Mesodermal cell (in vitro differentiated cells): ENCODE data around the gene OPTC.

Experiments used
- H3K27ac ChIP-seq: 2 replicates; pipeline ENCODE4 v1.7.0; 2013; ENCODE audit warnings: mild to moderate bottlenecking, low read depth, low read length, moderate library complexity; ENCODE audit not compliant: severe bottlenecking
- H3K36me3 ChIP-seq: 2 replicates; pipeline ENCODE4 v1.7.1; 2013; ENCODE audit warnings: mild to moderate bottlenecking, low read length, moderate library complexity; ENCODE audit not compliant: control insufficient read depth, insufficient read depth
- H3K4me1 ChIP-seq: one replicate; pipeline ENCODE4 v1.7.1; 2013; ENCODE audit warnings: mild to moderate bottlenecking, low read length; ENCODE audit not compliant: insufficient read depth, control insufficient read depth, poor library complexity, severe bottlenecking
- H3K4me3 ChIP-seq: 2 replicates; pipeline ENCODE4 v1.7.0; 2013; ENCODE audit warnings: low read length, control low read depth, mild to moderate bottlenecking; ENCODE audit not compliant: insufficient read depth, poor library complexity, severe bottlenecking; ENCODE audit errors: extremely low read depth
- H3K9me3 ChIP-seq: 2 replicates; pipeline ENCODE4 v1.7.1; 2013; ENCODE audit warnings: mild to moderate bottlenecking, low read length, moderate library complexity; ENCODE audit not compliant: control insufficient read depth
- WGBS, 2 experiments: methylation state at CpG; one replicate each; pipeline ENCODE4 v1.1.5; 2013; ENCODE audit warnings: missing lambda C conversion rate in 2 of 2; ENCODE audit not compliant: insufficient coverage in 2 of 2; 5-methylcytosine and 5-hydroxymethylcytosine counted together

OPTC gene

GRCh38 chr1:203524152-203524551 is 30.2 kb downstream of the OPTC start:
- Histone ChIP-seq H3K4me3 (no peak overlapping the region), H3K27ac (peak overlapping the region; percentile 18), H3K4me1 (peaks cover 35% of the 10 kb centered on the region), H3K36me3 (no peaks in the 10 kb centered on the region), H3K9me3 (no peaks in the 10 kb centered on the region)
- WGBS, 2 experiments, result 85 to 92% methylated on average over 3 of the region's 4 CpGs

GRCh38 chr1:203524824-203525223 is 30.9 kb downstream of the OPTC start:
- WGBS, 2 experiments, result 82 to 92% methylated on average over 3 of the region's 4 CpGs
- H3K27ac ChIP-seq, result no peak overlapping the region
- no peaks in the 10 kb centered on the region for H3K36me3 ChIP-seq
- H3K4me1 ChIP-seq, result peaks cover 31% of the 10 kb centered on the region
- no peak overlapping the region for H3K4me3 ChIP-seq
- no peaks in the 10 kb centered on the region for H3K9me3 ChIP-seq

GRCh38 chr1:203525685-203526084 is 31.7 kb downstream of the OPTC start:
- 92 to 100% methylated on average over 1 to 2 of the region's 3 CpGs for WGBS, 2 experiments
- H3K4me1 ChIP-seq, result peaks cover 28% of the 10 kb centered on the region
- no peaks in the 10 kb centered on the region for H3K9me3 ChIP-seq
- no peak overlapping the region for H3K27ac ChIP-seq
- H3K36me3 ChIP-seq, result no peaks in the 10 kb centered on the region
- H3K4me3 ChIP-seq, result no peak overlapping the region

GRCh38 chr1:203526130-203526529 is 32.2 kb downstream of the OPTC start:
- Histone ChIP-seq H3K9me3 (no peaks in the 10 kb centered on the region), H3K36me3 (no peaks in the 10 kb centered on the region), H3K4me3 (no peak overlapping the region), H3K4me1 (peaks cover 26% of the 10 kb centered on the region), H3K27ac (no peak overlapping the region)
- 83 to 90% methylated on average over 1 to 2 of the region's 5 CpGs for WGBS, 2 experiments

GRCh38 chr1:203526572-203526971 is 32.6 kb downstream of the OPTC start:
- Histone ChIP-seq H3K4me1 (peaks cover 24% of the 10 kb centered on the region), H3K9me3 (no peaks in the 10 kb centered on the region), H3K4me3 (no peak overlapping the region), H3K27ac (no peak overlapping the region), H3K36me3 (no peaks in the 10 kb centered on the region)
- 74 to 76% methylated on average over 5 to 6 of the region's 6 CpGs for WGBS, 2 experiments

GRCh38 chr1:203527013-203527412 is 33.1 kb downstream of the OPTC start:
- Histone ChIP-seq H3K36me3 (no peaks in the 10 kb centered on the region), H3K27ac (no peak overlapping the region), H3K4me1 (peaks cover 20% of the 10 kb centered on the region), H3K4me3 (no peak overlapping the region), H3K9me3 (no peaks in the 10 kb centered on the region)

- no peak overlapping the region for H3K4me3 ChIP-seq
- peaks cover 16% of the 10 kb centered on the region for H3K4me1 ChIP-seq
- H3K27ac ChIP-seq, result no peak overlapping the region
- H3K9me3 ChIP-seq, result no peaks in the 10 kb centered on the region
- no CpG with 5 or more reads among the region's 3 CpGs for WGBS, 2 experiments
- no peaks in the 10 kb centered on the region for H3K36me3 ChIP-seq
Measured at GRCh38 chr1:203528063-203528462, 34.1 kb downstream of the OPTC start.

- H3K4me3 ChIP-seq, result no peak overlapping the region
- no peaks in the 10 kb centered on the region for H3K36me3 ChIP-seq
- WGBS, 2 experiments, result 85 to 98% methylated on average over 2 to 4 of the region's 6 CpGs
- peaks cover 16% of the 10 kb centered on the region for H3K4me1 ChIP-seq
- no peak overlapping the region for H3K27ac ChIP-seq
- no peaks in the 10 kb centered on the region for H3K9me3 ChIP-seq
Measured at GRCh38 chr1:203528976-203529835, 35.3 kb downstream of the OPTC start.

GRCh38 chr1:203531063-203531462 is 37.1 kb downstream of the OPTC start:
- WGBS, 2 experiments, result 88 to 100% methylated on average over 1 of the region's 3 CpGs
- Histone ChIP-seq H3K27ac (no peak overlapping the region), H3K4me3 (no peak overlapping the region)

GRCh38 chr1:203534012-203534411 is 40.1 kb downstream of the OPTC start:
- H3K4me3 ChIP-seq, result no peak overlapping the region
- peak overlapping the region; percentile 55 for H3K27ac ChIP-seq
- H3K4me1 ChIP-seq, result peaks cover 16% of the 10 kb centered on the region
- H3K9me3 ChIP-seq, result no peaks in the 10 kb centered on the region
- H3K36me3 ChIP-seq, result no peaks in the 10 kb centered on the region

More at GRCh38 chr1:203531063-203531462, 37.1 kb downstream of the OPTC start:
- Histone ChIP-seq H3K4me1 (peaks cover 19% of the 10 kb centered on the region), H3K36me3 (no peaks in the 10 kb centered on the region), H3K9me3 (no peaks in the 10 kb centered on the region)

- 94% methylated on average over 1 to 2 of the region's 3 CpGs for WGBS, 2 experiments
- H3K9me3 ChIP-seq, result no peaks in the 10 kb centered on the region
- H3K36me3 ChIP-seq, result no peaks in the 10 kb centered on the region
- H3K4me3 ChIP-seq, result no peak overlapping the region
- peak overlapping the region; percentile 55 for H3K27ac ChIP-seq
- peaks cover 16% of the 10 kb centered on the region for H3K4me1 ChIP-seq
Measured at GRCh38 chr1:203534526-203534925, 40.6 kb downstream of the OPTC start.
